HG02973 (cell line): ENCODE results near the gene LSMEM2.
"Not testable (repeated sequence)": the region's sequence is repeated elsewhere in the genome, so short reads cannot be mapped to it uniquely, and the experiment has no call there.

Source experiments
- ATAC-seq: cut with Tn5 transposase; IDR thresholded peaks from one replicate; pipeline ENCODE4 v1.9.1; 2021; ENCODE audit warnings: moderate library complexity; ENCODE audit not compliant: unreplicated experiment

The LSMEM2 gene

DNA sequence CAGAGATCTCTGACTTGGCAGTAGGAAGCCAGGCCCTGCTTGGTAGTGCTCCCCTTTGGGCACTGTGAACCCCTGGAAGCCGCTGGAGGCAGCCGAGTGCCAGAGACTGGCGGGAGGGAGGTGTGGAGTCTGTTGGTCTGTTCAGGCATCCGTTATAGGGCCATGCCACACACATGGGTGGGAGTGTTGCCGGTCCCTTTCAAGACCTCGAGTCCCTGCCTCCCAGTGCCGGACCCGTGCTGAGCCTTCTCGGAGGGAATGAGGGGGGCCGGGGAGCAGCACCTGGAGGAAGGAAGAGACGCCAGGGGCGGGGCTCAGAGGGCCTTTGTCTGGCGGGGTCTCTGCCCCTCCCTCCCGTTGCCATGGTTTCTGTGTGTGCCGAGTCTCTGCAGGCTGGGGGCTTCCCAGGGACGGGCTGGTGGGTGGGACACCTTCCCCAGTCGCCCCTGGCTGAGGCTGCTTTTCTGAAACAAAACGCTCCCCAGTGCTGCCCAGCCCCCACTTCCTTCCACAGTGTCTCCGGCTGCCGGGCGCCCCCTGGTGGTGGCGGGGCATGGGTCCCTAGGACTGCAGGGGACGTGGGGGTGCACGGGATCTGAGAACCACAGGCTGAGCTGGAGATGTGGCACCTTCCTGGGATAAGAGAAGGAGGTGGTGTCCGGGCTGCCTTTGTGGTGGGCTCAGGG is 32.9 kb upstream of the LSMEM2 start:
- ATAC-seq = peak; percentile 63

DNA sequence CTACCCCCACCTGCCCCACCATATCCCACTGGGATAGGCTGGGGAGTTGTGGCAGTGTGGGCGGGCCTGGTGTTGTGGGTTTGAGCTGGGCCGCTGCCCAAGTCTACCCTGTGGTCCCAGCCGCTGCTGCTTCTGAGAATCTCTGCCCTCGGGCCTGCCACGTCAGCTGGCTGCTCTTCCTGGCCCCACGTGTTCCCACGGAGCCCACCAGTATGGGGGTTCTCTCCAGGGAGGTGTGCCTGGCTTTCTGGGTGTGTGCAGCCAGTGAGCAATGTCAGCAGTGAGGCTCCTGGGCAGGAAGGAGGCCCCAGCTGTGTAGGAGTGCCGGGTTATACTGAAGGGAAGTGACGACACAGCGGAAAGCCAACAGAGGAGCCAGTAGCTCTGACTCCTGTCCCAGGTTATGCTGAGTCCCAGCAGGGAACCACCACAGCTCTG is 32.4 kb upstream of the LSMEM2 start:
- peak; percentile 43 for ATAC-seq

DNA sequence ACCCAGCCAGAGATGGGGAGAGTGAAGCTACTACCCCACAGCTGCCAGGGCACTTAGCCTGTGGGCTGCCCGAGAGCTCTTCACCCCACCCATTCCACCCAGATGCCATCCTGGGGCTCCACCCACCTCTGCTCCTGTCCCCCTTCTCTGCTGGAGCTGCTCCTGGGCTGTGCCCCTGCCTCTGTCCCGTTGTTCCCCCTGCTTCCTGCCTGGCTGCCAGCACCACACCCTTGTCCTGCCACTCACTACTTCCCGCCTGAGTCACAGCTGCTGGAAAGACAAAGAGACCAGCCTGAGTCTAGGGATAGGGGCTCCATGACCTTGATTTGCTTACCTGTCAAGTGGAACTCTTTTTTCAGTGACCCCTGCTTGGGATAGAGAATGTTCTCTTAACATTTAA is 30.5 kb upstream of the LSMEM2 start:
- no peak for ATAC-seq

DNA sequence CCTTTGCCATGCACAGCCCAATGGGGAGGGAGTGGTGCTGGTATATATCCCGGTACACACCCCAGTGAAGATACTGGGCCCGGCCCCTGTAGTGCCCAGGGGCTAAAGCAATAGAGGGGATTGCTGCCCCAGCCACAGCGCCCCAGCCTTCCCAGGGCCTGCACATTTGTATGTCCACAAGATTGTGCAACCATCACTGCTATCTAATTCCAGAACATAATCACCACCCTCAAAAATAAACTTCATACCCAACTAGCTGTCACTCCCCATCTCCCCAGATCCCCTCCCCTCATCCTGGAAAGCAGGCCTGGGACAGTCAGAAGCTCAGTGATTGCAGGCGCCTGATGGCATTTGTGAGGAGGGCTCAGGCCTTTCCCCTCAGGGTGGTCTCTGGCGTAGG is 29.4 kb upstream of the LSMEM2 start:
- no peak for ATAC-seq

DNA sequence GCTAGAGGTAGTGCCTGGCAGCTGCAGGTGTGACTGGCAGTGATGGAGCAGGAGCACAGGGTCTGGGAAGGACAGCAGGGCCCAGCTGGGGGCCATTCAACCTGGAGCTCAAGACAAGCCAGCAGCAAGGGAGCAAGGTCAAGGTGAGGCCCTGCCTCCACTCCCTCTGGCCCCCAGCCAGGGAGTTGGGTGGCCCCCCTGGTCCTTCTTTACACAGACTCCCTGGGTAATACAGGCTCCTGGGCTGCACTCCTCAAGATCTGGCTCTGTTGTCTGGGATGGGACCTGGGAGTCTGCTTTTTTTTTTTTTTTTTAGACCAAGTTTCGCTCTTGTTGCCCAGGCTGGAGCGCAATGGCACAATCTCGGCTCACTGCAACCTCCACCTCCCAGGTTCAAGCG is 28.4 kb upstream of the LSMEM2 start:
- no peak for ATAC-seq

DNA sequence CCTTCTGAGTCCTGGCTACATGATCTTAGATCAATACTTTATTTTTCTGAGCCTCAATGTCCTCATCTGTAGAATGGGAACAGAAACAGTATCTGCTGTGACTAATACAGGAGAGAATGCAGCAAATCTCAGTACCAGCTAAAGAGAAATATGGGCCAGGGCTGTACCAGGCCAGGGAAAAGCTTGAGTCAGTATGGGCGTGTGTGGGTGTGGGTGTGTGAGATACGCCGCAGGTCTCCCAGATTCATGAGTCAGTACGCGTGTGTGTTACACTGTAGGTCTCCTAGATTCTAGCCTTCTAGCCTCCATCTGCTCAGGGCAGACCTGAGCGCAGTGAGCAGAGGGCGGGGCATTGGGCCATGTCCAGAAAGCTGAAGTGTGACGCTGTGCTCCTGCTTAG is 27.7 kb upstream of the LSMEM2 start:
- ATAC-seq = no peak

DNA sequence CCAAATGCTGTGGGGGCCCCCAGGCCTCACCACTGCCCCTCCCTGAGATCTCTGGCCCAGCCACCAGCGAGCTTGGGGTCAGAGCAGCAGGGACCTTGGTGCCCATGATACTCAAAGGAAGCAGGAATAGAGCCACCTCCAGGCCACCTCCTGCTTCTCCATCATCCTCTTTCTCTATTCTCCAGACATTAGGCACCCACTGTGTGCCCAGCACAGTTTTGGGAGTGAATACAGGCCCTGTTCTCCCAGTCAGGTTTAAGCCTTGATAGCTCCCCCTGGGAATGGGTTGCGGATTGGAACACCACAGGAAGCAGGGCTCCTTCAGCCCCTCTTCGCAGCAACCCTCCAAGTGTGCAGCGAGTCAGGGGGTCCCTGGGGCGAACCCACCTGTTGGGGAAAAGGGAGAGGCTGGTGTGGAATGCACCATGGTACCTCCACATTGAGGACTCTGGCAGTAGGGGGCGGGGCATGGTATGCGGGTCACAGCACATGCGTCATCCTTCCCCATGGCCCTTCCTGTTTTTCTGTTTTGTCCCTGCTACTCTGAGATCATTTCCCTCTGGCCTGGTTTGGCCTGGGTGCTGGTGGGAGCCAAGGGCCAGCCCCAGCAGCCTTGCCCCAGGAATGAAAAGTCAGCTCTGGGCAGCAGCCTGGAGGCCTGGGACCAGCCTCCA is 24.2 kb upstream of the LSMEM2 start:
- ATAC-seq = no peak

DNA sequence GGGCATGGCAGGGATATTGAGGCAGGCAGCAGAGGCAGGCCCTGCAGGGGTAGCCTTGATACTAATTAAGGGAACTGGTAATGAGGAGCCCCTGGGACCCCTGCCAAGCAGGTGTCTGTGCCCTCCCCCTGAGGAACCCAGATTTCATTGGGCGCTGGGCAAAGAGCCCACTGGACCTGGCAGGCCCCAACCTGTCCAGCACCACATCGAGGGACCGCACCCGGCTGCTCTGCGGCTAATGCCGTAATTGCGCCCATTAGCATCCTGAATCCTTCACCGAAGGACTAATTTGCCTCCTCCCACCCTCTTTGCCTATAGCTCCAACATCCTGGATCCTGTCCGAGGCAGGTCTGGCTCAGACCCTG is 23.7 kb upstream of the LSMEM2 start:
- ATAC-seq = no peak

DNA sequence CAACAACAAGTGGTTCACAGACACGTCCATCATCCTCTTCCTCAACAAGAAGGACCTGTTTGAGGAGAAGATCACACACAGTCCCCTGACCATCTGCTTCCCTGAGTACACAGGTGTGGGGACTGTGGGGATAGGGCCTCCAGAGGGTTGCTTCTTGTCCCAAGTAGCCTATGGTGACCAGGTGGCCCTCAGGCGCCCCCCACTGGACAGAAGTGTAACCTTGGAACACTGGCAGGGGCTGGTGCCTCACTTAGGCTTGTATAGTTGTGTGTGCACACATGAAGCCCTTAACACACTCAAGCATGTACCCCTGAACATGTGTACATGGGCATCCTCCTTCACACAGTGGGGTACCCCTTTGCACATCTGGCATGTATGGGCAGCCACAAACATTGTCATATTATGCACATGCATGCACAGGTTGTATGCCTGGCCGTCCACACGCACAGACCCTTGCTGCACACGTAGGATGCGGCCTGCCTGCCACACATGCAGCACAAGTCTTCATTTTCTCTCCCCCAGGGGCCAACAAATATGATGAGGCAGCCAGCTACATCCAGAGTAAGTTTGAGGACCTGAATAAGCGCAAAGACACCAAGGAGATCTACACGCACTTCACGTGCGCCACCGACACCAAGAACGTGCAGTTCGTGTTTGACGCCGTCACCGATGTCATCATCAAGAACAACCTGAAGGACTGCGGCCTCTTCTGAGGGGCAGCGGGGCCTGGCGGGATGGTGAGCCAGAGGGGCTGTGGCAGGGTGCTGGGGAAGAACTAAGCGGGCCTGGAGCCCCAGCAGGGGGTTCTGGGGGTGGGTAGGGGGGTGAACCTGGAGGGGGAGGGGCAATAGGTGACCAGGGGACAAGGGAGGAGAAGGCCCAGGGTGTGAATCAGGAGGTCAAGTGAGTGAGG is 21.7 kb upstream of the LSMEM2 start:
- ATAC-seq = no peak

DNA sequence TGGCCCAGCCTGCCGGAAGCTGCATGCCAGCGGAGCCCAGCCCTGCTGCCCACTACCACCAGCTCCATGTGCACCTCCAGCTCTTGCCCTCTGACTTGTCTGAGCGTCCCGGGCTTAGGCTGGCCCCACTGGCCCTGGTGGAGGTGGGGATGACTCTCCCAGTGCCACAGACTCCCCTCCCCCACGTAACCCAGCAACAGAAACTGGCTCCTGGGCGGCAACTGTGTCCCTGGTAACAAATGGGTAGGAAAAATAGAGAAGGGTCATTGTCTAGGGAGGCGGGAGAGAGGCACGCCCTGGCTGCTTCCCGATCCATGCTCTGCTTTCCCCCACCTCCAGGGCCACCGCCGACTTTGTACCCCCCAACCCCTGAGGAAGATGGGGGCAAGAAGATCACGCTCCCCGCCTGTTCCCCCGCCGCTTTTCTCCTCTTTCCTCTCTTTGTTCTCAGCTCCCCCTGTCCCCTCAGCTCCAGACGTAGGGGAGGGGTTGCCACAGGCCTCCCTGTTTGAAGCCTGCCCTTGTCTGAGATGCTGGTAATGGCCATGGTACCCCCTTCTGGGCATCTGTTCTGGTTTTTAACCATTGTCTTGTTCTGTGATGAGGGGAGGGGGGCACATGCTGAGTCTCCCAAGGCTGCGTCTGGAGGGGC is 20.7 kb upstream of the LSMEM2 start:
- no peak for ATAC-seq

DNA sequence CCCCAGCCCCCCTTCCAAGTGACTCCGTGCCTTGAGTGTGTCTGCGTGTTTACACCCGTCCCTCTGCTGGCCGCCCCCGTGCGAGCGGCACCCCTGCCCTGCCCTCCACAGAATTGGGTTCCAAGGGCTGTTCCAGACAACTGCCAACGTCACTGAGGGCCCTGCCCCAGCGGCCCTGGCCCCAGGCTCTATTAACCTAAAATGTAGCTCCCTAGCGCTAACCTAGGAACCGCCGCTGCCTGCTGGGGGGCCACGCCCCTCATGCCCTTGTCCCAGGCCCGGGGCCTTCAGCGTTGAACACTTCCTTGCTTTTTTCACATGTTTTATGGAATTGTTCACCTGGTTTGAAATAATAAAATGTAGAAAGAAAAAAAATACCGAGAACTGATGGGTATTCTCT is 19.9 kb upstream of the LSMEM2 start:
- no peak for ATAC-seq

DNA sequence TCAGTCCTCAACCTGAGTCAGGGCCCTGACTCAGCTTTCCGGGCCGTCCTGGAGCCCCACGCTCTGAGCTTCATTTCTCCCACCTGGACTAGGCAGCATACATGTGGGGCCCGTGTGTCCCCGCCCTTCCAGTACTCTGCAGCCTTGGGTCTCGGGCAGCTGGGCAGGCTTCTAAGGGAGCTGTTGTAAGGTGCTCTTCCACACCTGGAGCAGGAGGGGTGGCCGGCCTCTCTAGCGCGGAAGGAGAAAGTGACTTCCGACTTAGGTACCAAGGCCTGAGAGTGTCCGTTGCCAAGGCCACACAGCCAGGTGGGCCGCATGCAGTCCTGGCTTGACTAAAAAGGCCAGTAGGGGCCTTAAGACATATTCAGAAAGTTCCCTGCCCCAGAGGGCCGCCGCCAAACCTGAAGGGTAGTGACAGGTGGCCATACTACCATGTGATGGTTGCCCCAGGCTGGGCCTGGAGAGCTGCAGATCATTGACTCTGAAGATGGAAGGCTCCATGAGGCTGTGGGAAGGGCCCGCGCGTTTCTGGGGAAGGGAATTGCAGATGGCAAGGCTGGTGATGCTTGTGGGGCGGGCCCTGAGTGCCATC is 19.4 kb upstream of the LSMEM2 start:
- no peak for ATAC-seq

DNA sequence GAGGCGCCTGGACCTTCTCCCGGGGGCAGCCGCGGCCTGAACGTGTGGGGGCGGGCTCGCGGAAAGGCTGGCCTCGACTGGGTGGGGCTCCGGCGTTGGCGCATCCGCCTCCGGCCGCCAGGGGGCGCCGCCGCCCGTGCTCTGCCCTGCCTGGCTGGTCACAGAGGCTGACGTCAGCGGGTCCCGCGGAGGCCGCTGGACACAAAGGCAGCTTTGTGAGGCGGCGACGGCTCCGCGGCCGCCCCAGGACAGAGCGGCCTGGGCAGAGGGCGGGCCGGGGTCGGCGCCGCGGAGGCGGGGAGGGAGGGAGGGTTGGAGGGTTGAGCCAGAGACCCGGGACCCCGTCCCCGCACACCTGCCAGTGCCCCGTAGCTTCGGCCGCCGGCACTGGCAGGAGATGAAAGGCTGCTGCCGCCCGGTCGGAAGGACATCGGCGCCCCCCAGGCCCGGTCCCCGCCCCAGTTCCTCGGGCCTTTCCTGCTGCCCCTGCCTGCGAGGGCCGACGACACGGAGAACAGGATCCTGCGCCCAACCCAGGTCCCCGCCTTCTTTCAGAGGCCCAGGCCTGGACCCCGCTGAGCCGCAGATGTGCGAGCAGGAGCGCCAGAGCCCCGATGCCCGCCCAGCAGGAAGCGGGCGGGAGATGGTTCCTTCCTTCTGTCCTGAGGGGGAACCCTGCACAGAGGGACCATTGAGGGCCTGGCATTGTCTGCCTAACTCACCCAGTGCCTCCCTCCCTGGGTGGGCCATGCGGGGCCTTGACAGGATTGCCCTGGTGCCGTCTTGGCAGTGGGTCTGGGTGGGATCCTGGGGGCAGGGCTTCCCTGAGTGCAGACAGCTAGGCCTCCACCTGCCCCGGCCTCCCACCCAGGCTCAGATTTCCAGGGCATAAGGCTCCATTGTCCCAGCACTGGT is 18.6 kb upstream of the LSMEM2 start:
- no peak for ATAC-seq

DNA sequence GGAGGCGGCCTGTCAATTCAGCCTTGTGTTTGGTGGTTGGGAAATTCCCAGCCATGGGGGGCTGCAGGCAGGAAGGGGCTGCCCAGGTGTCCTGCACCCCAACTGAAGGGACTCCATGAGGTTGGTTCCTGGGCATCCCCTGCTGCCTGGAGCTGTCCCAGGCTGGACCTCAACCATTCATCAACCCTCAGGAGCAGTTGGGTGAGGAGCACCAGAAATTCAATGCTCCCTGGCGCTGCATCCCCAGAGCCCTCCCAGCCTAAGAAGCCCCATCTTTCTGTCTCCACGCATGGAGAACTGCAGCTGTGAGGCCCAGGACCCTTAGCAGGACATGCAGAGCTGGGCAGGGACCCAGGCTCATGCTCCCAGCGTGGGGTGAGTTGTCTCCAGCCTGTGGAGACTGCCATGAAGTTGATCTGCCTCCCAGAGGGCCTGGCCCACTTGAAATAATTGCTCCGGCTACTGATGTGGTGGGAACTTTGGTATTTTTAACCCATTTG is 17.9 kb upstream of the LSMEM2 start:
- ATAC-seq = no peak

DNA sequence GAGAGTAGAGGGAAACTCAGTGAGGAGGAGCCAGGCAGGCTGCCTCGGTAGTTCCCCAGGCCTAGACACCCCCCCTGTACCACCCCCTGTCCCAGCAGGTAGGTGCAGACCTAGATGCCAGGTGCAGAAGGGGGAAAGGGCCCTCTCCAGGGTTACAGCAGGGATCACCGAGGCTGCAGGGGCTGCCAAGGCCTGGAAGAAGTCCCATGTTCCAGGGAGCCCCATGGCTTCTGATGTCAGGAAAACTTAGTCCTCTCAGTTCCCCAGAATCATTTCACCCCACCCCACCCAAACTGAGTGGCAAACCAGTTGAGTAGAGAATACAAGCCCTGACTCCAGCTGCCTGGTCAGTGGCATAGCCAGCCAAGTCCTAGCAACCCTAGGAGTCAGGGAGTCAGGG is 17.4 kb upstream of the LSMEM2 start:
- ATAC-seq = no peak

DNA sequence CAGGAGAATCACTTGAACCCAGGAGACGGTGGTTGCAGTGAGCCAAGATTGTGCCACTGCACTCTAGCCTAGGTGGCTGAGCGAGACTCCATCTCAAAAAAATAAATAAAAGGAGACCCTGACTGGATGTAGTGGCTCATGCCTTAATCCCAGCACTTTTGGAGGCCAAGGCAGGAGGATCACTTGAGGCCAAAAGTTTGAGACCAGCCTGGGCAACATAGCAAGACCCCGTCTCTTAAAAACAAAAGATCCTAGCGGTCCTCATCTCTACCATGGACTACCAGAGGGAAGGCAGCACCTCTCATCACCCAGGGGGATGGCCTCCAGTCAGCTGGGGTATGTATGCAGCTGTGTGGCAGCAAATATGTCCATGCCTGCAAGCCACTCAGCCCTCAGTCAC is 16.7 kb upstream of the LSMEM2 start:
- not testable (repeated sequence) for ATAC-seq

DNA sequence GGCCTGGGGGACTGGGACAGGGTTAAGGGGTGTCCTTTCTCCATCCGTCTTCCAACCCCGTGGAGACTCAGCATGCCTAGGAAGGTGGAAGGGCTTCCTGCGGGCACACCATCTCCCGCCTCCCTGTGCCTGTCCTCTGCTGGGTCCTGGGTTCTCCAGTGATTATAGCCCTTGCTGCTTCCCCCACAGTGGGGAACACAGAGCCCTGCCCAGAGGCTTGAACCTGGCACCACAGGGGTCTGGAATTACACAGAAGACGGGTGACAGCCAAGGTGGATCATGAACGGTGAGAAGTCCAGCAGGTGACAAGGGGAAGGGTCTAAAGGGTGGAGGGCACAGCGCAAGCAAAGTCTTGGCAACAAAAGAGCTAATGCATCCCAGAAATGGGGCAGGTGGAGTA is 16.1 kb upstream of the LSMEM2 start:
- ATAC-seq = no peak

DNA sequence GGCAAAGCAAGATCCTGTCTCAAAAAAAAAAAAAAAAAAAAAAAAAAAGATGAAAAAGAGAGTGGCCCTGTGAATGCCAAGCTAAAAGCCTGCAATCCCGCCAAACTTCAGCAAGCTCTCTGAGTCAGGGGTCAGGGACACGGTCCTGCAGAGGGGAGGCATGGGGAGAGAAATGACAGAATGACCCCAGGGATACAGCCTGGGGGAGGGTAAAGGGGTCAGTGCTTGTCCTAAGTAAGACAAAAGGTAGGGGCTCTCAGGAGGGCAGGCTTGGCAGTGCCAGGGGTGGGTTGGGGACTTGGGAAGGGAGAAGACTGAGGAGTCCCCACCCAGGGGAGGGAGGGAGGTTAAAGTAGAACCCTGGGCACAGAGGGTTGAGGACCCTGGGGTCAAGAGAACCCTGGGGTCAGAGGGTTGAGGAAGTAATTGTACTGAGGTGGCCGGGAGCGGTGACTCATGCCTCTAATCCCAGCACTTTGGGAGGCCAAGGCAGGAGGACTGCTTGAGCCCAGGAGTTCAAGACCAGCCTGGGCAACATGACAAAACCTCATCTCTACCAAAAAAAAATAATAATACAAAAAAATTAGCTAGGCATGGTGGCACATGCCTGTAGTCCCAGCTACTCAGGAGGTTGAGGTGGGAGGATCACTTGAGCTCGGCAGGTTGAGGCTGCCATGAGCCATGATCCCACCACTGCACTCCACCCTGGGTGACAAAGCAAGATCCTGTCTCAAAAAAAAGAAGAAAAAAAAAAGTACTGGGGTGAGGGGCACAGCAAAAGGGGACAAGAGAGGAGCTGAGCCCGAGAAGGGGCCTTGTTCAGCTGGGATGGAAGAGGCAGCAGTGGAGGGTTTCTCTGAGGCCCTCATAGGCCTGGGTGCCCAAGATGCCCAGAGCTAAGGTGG is 15.2 kb upstream of the LSMEM2 start:
- no peak for ATAC-seq
